Neuronal stem cell (in vitro differentiated cells): ENCODE data around the gene DIPK1C.

Source experiments
- DNase-seq: peaks from one replicate; pipeline ENCODE4 v3.0.0-alpha.2; 2013; ENCODE audit warnings: low spot score
- H2AFZ ChIP-seq: one replicate; pipeline ENCODE4 v1.6.1; 2013; ENCODE audit warnings: mild to moderate bottlenecking, low read length, inconsistent platforms
- H2AK5ac ChIP-seq: 2 replicates; pipeline ENCODE4 v1.6.1; 2013; ENCODE audit warnings: low read depth, mild to moderate bottlenecking, inconsistent platforms, low read length, moderate library complexity, mixed read lengths
- H2BK120ac ChIP-seq: 2 replicates; pipeline ENCODE4 v1.6.1; 2013; ENCODE audit warnings: low read depth, mild to moderate bottlenecking, inconsistent platforms, low read length, moderate library complexity, mixed read lengths
- H2BK12ac ChIP-seq: one replicate; pipeline ENCODE4 v1.6.1; 2013; ENCODE audit warnings: low read length, inconsistent platforms
- H2BK15ac ChIP-seq: 2 replicates; pipeline ENCODE4 v1.6.1; 2013; ENCODE audit warnings: mild to moderate bottlenecking, low read length, inconsistent platforms, mixed read lengths
- H2BK5ac ChIP-seq: one replicate; pipeline ENCODE4 v1.6.1; 2013; ENCODE audit warnings: inconsistent platforms, mild to moderate bottlenecking, low read length, moderate library complexity
- H3K14ac ChIP-seq: one replicate; pipeline ENCODE4 v1.6.1; 2013; ENCODE audit warnings: low read length, inconsistent platforms
- H3K18ac ChIP-seq: 2 replicates; pipeline ENCODE4 v1.6.1; 2013; ENCODE audit warnings: low read length, inconsistent platforms
- H3K23ac ChIP-seq: 2 replicates; pipeline ENCODE4 v1.6.1; 2013; ENCODE audit warnings: low read depth, mild to moderate bottlenecking, mixed read lengths, low read length, inconsistent platforms; ENCODE audit not compliant: poor library complexity
- H3K27ac ChIP-seq: replicated peaks from 3 replicates; pipeline ENCODE4 v1.5.1; 2013; ENCODE audit warnings: low read length, inconsistent platforms
- H3K27me3 ChIP-seq, 3 experiments: 2 replicates each; pipeline ENCODE4 v1.6.1; 2013; ENCODE audit warnings: low read length in 3 of 3, mild to moderate bottlenecking in 2 of 3, inconsistent platforms in 1 of 3, low read depth in 1 of 3, mixed read lengths in 1 of 3, moderate library complexity in 1 of 3; ENCODE audit not compliant: control insufficient read depth in 3 of 3, insufficient read depth in 3 of 3
- H3K36me3 ChIP-seq, 2 donors: replicated peaks in 1 of 2; 2 replicates each; pipeline ENCODE4 v1.6.1; 2013; ENCODE audit warnings: low read length in 2 of 2; ENCODE audit not compliant: control insufficient read depth in 2 of 2, insufficient read depth in 2 of 2
- H3K4ac ChIP-seq: 2 replicates; pipeline ENCODE4 v1.6.1; 2013; ENCODE audit warnings: inconsistent platforms, mild to moderate bottlenecking, low read length, moderate library complexity
- H3K4me1 ChIP-seq, 2 donors: 1 replicate in 1 of 2; 2 replicates in 1 of 2; pipeline ENCODE4 v1.6.1; 2013; ENCODE audit warnings: low read length in 2 of 2, low read depth in 1 of 2; ENCODE audit not compliant: control insufficient read depth in 2 of 2, insufficient read depth in 1 of 2
- H3K4me2 ChIP-seq: one replicate; pipeline ENCODE4 v1.6.1; 2013; ENCODE audit warnings: mild to moderate bottlenecking, low read length, inconsistent platforms; ENCODE audit not compliant: insufficient read depth, poor library complexity, severe bottlenecking
- H3K4me3 ChIP-seq, 2 donors: 2 replicates each; pipeline ENCODE4 v1.5.1; 2013; ENCODE audit warnings: low read length in 2 of 2, mild to moderate bottlenecking in 2 of 2, inconsistent platforms in 1 of 2, moderate library complexity in 1 of 2
- H3K79me1 ChIP-seq: one replicate; pipeline ENCODE4 v1.6.1; 2013; ENCODE audit warnings: low read depth, mild to moderate bottlenecking, inconsistent platforms, low read length, moderate library complexity
- H3K9ac ChIP-seq: one replicate; pipeline ENCODE4 v1.6.1; 2013; ENCODE audit warnings: mild to moderate bottlenecking, low read depth, low read length, inconsistent platforms; ENCODE audit not compliant: poor library complexity
- H3K9me3 ChIP-seq, 2 donors: replicated peaks in 1 of 2; 2 replicates each; pipeline versions ENCODE3 to v1.6.1; 2013; ENCODE audit warnings: low read length in 2 of 2, mild to moderate bottlenecking in 2 of 2, inconsistent platforms in 1 of 2, low read depth in 1 of 2, mixed read lengths in 1 of 2, moderate library complexity in 1 of 2; ENCODE audit not compliant: control insufficient read depth in 2 of 2, insufficient read depth in 1 of 2
- H4K8ac ChIP-seq: one replicate; pipeline ENCODE4 v1.6.1; 2013; ENCODE audit warnings: low read depth, mild to moderate bottlenecking, inconsistent platforms, low read length, moderate library complexity
- H4K91ac ChIP-seq: one replicate; pipeline ENCODE4 v1.6.1; 2013; ENCODE audit warnings: low read length, low read depth, mild to moderate bottlenecking, inconsistent platforms; ENCODE audit not compliant: poor library complexity
- WGBS, 2 donors: extraction: QIAGEN DNeasy Blood & Tissue Kit; methylation state at CpG; one replicate each; pipeline ENCODE4 v1.1.7; 2013; ENCODE audit warnings: missing lambda C conversion rate in 2 of 2, mixed read lengths in 1 of 2; ENCODE audit not compliant: insufficient read length in 2 of 2, insufficient replicate concordance in 1 of 2; ENCODE audit errors: extremely low coverage in 2 of 2; 5-methylcytosine and 5-hydroxymethylcytosine counted together

Gene DIPK1C

GRCh38 chr18:74455386-74455785 lies 1.7 kb downstream of the DIPK1C start:
- Histone ChIP-seq H3K36me3 (no peaks in the 10 kb centered on the region), H4K91ac (no peak overlapping the region), H2BK12ac (no peak overlapping the region), H3K27me3 (peaks cover 0 to 96% (median 2%) of the 10 kb centered on the region in 3 experiments), H3K9me3 (no peaks in the 10 kb centered on the region), H4K8ac (no peak overlapping the region), H3K79me1 (no peaks in the 10 kb centered on the region), H2BK5ac (no peak overlapping the region), H3K4me1 (peaks cover 5 to 48% of the 10 kb centered on the region in 2 donors), H3K14ac (no peak overlapping the region), H3K27ac (no peak overlapping the region), H2AFZ (no peak overlapping the region), H2AK5ac (no peak overlapping the region), H3K4me2 (no peak overlapping the region), H3K4ac (no peak overlapping the region), H2BK120ac (no peak overlapping the region), H3K9ac (no peak overlapping the region), H3K4me3 (no peak overlapping the region), H3K18ac (no peak overlapping the region), H3K23ac (no peak overlapping the region), H2BK15ac (no peak overlapping the region)
- no CpG with 5 or more reads among the region's 10 CpGs for WGBS, 2 donors
- no peak for DNase-seq

DNA sequence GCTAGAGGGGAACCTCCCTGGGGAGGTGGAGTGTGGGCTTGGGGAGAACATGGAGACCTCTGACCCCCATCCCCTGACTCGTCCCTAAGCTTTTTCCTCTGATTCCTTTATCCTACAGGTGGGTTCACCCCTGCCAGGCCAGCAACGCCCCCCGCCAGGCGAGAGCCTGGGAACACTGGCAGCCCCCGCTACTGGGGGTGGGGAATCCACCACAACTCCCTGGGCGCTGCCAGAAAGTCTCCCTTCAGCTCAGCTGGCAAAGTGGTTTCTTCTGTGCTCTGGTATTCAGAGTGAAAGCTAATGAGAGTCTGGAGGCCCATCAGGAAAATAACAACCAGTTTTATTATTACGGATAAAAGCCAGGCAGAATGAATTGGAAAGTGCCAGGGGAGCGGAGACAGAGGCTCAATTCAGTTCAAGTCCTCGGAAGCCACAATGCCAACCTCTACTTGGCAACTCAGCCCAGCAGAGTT lies 2.8 kb downstream of the DIPK1C start:
- H3K18ac ChIP-seq, result peak overlapping the region; percentile 68
- peak overlapping the region; percentile 70 for H2AK5ac ChIP-seq
- H3K4me2 ChIP-seq, result peak overlapping the region; percentile 11
- H2BK12ac ChIP-seq, result no peak overlapping the region
- peak overlapping the region; percentile 92 for H3K27ac ChIP-seq
- H3K4ac ChIP-seq, result no peak overlapping the region
- H2AFZ ChIP-seq, result no peak overlapping the region
- H3K27me3 ChIP-seq, result peaks cover 0 to 92% (median 2%) of the 10 kb centered on the region in 3 experiments
- H3K4me1 ChIP-seq, result peaks cover 5 to 49% of the 10 kb centered on the region in 2 donors
- H3K79me1 ChIP-seq, result no peaks in the 10 kb centered on the region
- no peaks in the 10 kb centered on the region for H3K9me3 ChIP-seq
- no peak overlapping the region for H2BK15ac ChIP-seq
- no peak overlapping the region for H4K8ac ChIP-seq
- no peak overlapping the region for H3K14ac ChIP-seq
- peak; percentile 20 for DNase-seq
- no peak overlapping the region for H3K4me3 ChIP-seq
- WGBS, 2 donors, result no CpG with 5 or more reads among the region's 9 CpGs
- peak overlapping the region; percentile 39 for H2BK5ac ChIP-seq
- no peak overlapping the region for H3K9ac ChIP-seq
- H2BK120ac ChIP-seq, result no peak overlapping the region
- no peak overlapping the region for H3K23ac ChIP-seq
- no peak overlapping the region for H4K91ac ChIP-seq
- no peaks in the 10 kb centered on the region for H3K36me3 ChIP-seq

GRCh38 chr18:74453642-74454198 lies 3.4 kb downstream of the DIPK1C start:
- no CpG with 5 or more reads among the region's 6 CpGs for WGBS, 2 donors
- no peak overlapping the region for H2BK120ac ChIP-seq
- no peak overlapping the region for H4K91ac ChIP-seq
- H2BK5ac ChIP-seq, result peak overlapping the region; percentile 39
- no peak overlapping the region for H3K4me2 ChIP-seq
- no peak overlapping the region for H2BK15ac ChIP-seq
- H3K79me1 ChIP-seq, result no peaks in the 10 kb centered on the region
- no peak overlapping the region for H2BK12ac ChIP-seq
- peak overlapping the region; percentile 92 for H3K27ac ChIP-seq
- peaks cover 0 to 87% (median 2%) of the 10 kb centered on the region in 3 experiments for H3K27me3 ChIP-seq
- H3K9me3 ChIP-seq, result no peaks in the 10 kb centered on the region
- H4K8ac ChIP-seq, result no peak overlapping the region
- no peak overlapping the region for H3K23ac ChIP-seq
- H3K36me3 ChIP-seq, result no peaks in the 10 kb centered on the region
- no peak overlapping the region for H3K14ac ChIP-seq
- no peak for DNase-seq
- no peak overlapping the region for H2AFZ ChIP-seq
- H3K4ac ChIP-seq, result no peak overlapping the region
- H3K4me3 ChIP-seq, result no peak overlapping the region
- H3K9ac ChIP-seq, result no peak overlapping the region
- H3K4me1 ChIP-seq, result peaks cover 5 to 47% of the 10 kb centered on the region in 2 donors
- H2AK5ac ChIP-seq, result no peak overlapping the region
- H3K18ac ChIP-seq, result peak overlapping the region; percentile 58

DNA sequence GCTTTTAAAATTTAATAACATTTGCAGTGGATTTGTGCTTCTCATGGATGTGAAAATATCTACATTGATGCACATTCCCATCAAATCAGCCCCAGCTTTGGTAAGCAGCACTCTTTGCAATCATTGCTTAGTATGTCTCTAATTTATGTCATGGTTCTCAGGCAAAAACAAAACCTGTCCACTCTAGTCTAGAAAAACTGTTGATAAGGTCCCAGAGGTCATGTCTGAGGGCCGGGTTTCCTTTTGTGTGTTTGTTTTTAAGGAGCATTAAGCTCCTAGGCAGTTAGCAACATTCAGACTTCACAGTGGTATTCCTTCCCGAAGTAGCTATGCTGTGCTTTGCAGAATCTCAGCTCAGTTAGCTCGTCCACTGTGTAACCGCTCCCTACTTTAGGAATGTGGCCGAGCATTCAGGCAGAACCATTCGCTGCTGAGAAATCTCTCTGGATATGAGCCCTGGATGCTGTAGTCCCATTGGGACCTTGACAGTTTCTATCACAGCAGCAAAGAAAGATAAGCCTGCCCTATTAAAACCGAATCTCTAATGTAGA lies 4.0 kb downstream of the DIPK1C start:
- H3K27me3 ChIP-seq, result peaks cover 0 to 83% (median 2%) of the 10 kb centered on the region in 3 experiments
- peak overlapping the region; percentile 92 for H3K27ac ChIP-seq
- no peak overlapping the region for H3K18ac ChIP-seq
- no peaks in the 10 kb centered on the region for H3K79me1 ChIP-seq
- H2BK12ac ChIP-seq, result no peak overlapping the region
- H2BK15ac ChIP-seq, result no peak overlapping the region
- no peak overlapping the region for H3K4me3 ChIP-seq
- H3K9ac ChIP-seq, result no peak overlapping the region
- peak; percentile 90 for DNase-seq
- peaks cover 5 to 43% of the 10 kb centered on the region in 2 donors for H3K4me1 ChIP-seq
- H2AFZ ChIP-seq, result no peak overlapping the region
- no peak overlapping the region for H2BK5ac ChIP-seq
- no peak overlapping the region for H3K23ac ChIP-seq
- no peak overlapping the region for H2BK120ac ChIP-seq
- no peak overlapping the region for H4K8ac ChIP-seq
- H4K91ac ChIP-seq, result no peak overlapping the region
- no peaks in the 10 kb centered on the region for H3K36me3 ChIP-seq
- H2AK5ac ChIP-seq, result no peak overlapping the region
- WGBS, 2 donors, result no CpG with 5 or more reads among the region's 7 CpGs
- H3K4me2 ChIP-seq, result no peak overlapping the region
- H3K14ac ChIP-seq, result no peak overlapping the region
- no peak overlapping the region for H3K4ac ChIP-seq
- peaks cover 0 to 3% of the 10 kb centered on the region in 2 donors for H3K9me3 ChIP-seq
